Activated CD8-positive, alpha-beta T cell treated with anti-CD3 and anti-CD28 coated beads for 36 hours (primary cell): ENCODE data around the gene SERPINA4. TPM values are rescaled to one million over a fixed set of nuclear protein-coding genes. Genes with fewer than 3 reads are reported as not detected.

Experiments
- ATAC-seq: fragments of 200-7000 bp; cut with Tn5 transposase; one replicate; pipeline ENCODE4 v1.10.0; 2021; ENCODE audit warnings: mild to moderate bottlenecking, moderate library complexity
- CTCF ChIA-PET: fragments of 350-600 bp; sonication (Branson Sonifier 250); formaldehyde crosslinking; loops from one replicate; lab custom pipeline; 2021; ENCODE audit warnings: antibody characterized with exemption; lab: Charles Lee
- POLR2A ChIA-PET: fragments of 350-600 bp; sonication (Branson Sonifier 250); formaldehyde crosslinking; loops from one replicate; lab custom pipeline; 2021; ENCODE audit warnings: antibody characterized with exemption; lab: Charles Lee
- DNase-seq: peaks from one replicate; pipeline ENCODE4 v3.0.0-alpha.2; 2020
- H3K27ac Mint-ChIP-seq: one replicate; pipeline ENCODE4 v1.8.0; 2021; ENCODE audit warnings: mild to moderate bottlenecking, mixed read lengths
- H3K27me3 Mint-ChIP-seq: one replicate; pipeline ENCODE4 v1.8.0; 2021; ENCODE audit warnings: mixed read lengths
- H3K36me3 Mint-ChIP-seq: one replicate; pipeline ENCODE4 v1.8.0; 2021; ENCODE audit warnings: low read depth, mixed read lengths
- H3K4me1 Mint-ChIP-seq: one replicate; pipeline ENCODE4 v1.8.0; 2021; ENCODE audit warnings: low read depth, mixed read lengths
- H3K4me3 Mint-ChIP-seq: one replicate; pipeline ENCODE4 v1.8.0; 2021; ENCODE audit warnings: mild to moderate bottlenecking, moderate library complexity, mixed read lengths
- H3K9me3 Mint-ChIP-seq: one replicate; pipeline ENCODE4 v1.8.0; 2021; ENCODE audit warnings: mixed read lengths
- CTCF ChIP-seq: fragments of 200-600 bp; IDR thresholded peaks from one replicate; pipeline ENCODE4 v1.8.0; 2022; ENCODE audit warnings: antibody characterized with exemption, mild to moderate bottlenecking
- intact Hi-C: fragments of 100-400 bp; cut with micrococcal nuclease; formaldehyde crosslinking; loops from one replicate; pipeline ENCODE4 v1.10.0; 2022
- total RNA-seq, 2 experiments: library from RNA; stranded (reverse); gene quantifications; one replicate each; pipeline ENCODE4 v1.2.3, GENCODE V29; 2021

SERPINA4 gene
- total RNA-seq, 2 experiments from 2014 or later: not detected

GRCh38 chr14:94545131-94545841, 16.0 kb upstream of the SERPINA4 start:
- no peak for TF ChIP-seq CTCF
- Mint-ChIP-seq H3K4me3 (no peak overlapping the region), H3K4me1 (no peaks in the 10 kb centered on the region), H3K27me3 (peaks cover 12% of the 10 kb centered on the region), H3K9me3 (no peaks in the 10 kb centered on the region), H3K27ac (no peak overlapping the region), H3K36me3 (no peaks in the 10 kb centered on the region)
- POLR2A ChIA-PET: no interaction called here
- DNase-seq (no peak), ATAC-seq (no peak)
- CTCF ChIA-PET: no interaction called here
- intact Hi-C loops: no loop called here

GRCh38 chr14:94547151-94547680, 14.0 kb upstream of the SERPINA4 start:
- TF ChIP-seq CTCF: no peak
- Mint-ChIP-seq H3K4me3 (no peak overlapping the region), H3K36me3 (no peaks in the 10 kb centered on the region), H3K4me1 (no peaks in the 10 kb centered on the region), H3K9me3 (no peaks in the 10 kb centered on the region), H3K27me3 (peaks cover 19% of the 10 kb centered on the region), H3K27ac (no peak overlapping the region)
- ChIA-PET CTCF (no interaction called here), POLR2A (no interaction called here)
- DNase-seq: no peak
- ATAC-seq: no peak
- intact Hi-C loops: no loop called here

GRCh38 chr14:94547726-94548125, 13.5 kb upstream of the SERPINA4 start:
- Mint-ChIP-seq H3K36me3 (no peaks in the 10 kb centered on the region), H3K4me1 (no peaks in the 10 kb centered on the region), H3K27ac (no peak overlapping the region), H3K27me3 (peaks cover 19% of the 10 kb centered on the region), H3K9me3 (no peaks in the 10 kb centered on the region), H3K4me3 (no peak overlapping the region)
- TF ChIP-seq CTCF: no peak
- DNase-seq (no peak), ATAC-seq (no peak)
- ChIA-PET CTCF (interaction anchor here (1.8 kb wide), 1 partner anchor 114 kb away, joined by 7 read pairs; no protein-coding TSS in a partner anchor), POLR2A (no interaction called here)
- intact Hi-C loops: no loop called here

GRCh38 chr14:94548131-94548998, 12.9 kb upstream of the SERPINA4 start:
- Mint-ChIP-seq H3K4me1 (no peaks in the 10 kb centered on the region), H3K27me3 (peaks cover 20% of the 10 kb centered on the region), H3K4me3 (no peak overlapping the region), H3K27ac (no peak overlapping the region), H3K9me3 (no peaks in the 10 kb centered on the region), H3K36me3 (no peaks in the 10 kb centered on the region)
- no peak for TF ChIP-seq CTCF
- intact Hi-C loops: no loop called here
- CTCF ChIA-PET: interaction anchor here (0.6 to 1.8 kb wide), 16 partner anchors 8 to 416 kb away, joined by 3 to 12 read pairs (median 4); partner anchors contain the start of genes SERPINA12 and SERPINA4
- no peak for ATAC-seq
- POLR2A ChIA-PET: no interaction called here
- DNase-seq: no peak
